ENCODE measurements around the gene CGA.

DNA sequence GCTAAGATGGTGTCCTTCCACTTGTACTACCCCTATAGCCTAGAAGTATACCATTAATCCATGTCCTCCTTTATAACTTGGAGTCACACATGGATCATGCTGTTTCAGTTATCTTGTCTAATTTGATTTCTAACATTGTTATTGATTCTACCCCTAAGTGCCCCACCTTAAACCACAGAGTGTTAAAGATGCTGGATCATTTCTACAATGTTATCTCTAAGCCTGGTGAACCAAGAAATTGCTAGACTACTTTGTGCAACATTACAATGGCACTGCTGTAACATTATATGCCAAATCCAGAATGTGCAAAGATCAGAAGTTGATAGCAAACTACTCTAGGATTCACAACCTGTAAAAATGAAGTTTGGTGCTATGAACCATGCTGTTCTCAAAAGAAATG is 1.7 kb downstream of the CGA start:
- TF ChIP-seq, protein P1, sequence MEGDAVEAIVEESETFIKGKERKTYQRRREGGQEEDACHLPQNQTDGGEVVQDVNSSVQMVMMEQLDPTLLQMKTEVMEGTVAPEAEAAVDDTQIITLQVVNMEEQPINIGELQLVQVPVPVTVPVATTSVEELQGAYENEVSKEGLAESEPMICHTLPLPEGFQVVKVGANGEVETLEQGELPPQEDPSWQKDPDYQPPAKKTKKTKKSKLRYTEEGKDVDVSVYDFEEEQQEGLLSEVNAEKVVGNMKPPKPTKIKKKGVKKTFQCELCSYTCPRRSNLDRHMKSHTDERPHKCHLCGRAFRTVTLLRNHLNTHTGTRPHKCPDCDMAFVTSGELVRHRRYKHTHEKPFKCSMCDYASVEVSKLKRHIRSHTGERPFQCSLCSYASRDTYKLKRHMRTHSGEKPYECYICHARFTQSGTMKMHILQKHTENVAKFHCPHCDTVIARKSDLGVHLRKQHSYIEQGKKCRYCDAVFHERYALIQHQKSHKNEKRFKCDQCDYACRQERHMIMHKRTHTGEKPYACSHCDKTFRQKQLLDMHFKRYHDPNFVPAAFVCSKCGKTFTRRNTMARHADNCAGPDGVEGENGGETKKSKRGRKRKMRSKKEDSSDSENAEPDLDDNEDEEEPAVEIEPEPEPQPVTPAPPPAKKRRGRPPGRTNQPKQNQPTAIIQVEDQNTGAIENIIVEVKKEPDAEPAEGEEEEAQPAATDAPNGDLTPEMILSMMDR (IDR thresholded peaks at IDR 0.05), result no peak
- TF ChIP-seq ZFX (IDR thresholded peaks at IDR 0.05; ENCODE audit: borderline replicate concordance), result no peak

All from 22Rv1 (cell line).